ENCODE results near the gene SLC66A2. TPM values are rescaled to one million over a fixed set of nuclear protein-coding genes. Genes with fewer than 3 reads are reported as not detected.
"Not testable (repeated sequence)": the region's sequence is repeated elsewhere in the genome, so short reads cannot be mapped to it uniquely, and the experiment has no call there.

Gene SLC66A2
- total RNA-seq, 1 experiment from 2014 or later = 17.4 TPM

GRCh38 chr18:79868811-79869541 is 82.5 kb downstream of the SLC66A2 start:
- no peak for DNase-seq (ENCODE audit: low spot score)

GRCh38 chr18:79868168-79868784 is 83.2 kb downstream of the SLC66A2 start:
- no peak for DNase-seq (ENCODE audit: low spot score)

GRCh38 chr18:79867666-79868065 is 83.8 kb downstream of the SLC66A2 start:
- DNase-seq (ENCODE audit: low spot score) = no peak

GRCh38 chr18:79866889-79867574 is 84.4 kb downstream of the SLC66A2 start:
- no peak for DNase-seq (ENCODE audit: low spot score)

GRCh38 chr18:79865951-79866350 is 85.5 kb downstream of the SLC66A2 start:
- not testable (repeated sequence) for DNase-seq (ENCODE audit: low spot score)

GRCh38 chr18:79864955-79865354 is 86.5 kb downstream of the SLC66A2 start:
- not testable (repeated sequence) for DNase-seq (ENCODE audit: low spot score)

GRCh38 chr18:79864006-79864725 is 87.3 kb downstream of the SLC66A2 start:
- DNase-seq (ENCODE audit: low spot score) = no peak

GRCh38 chr18:79863161-79864005 is 88.1 kb downstream of the SLC66A2 start:
- DNase-seq (ENCODE audit: low spot score) = no peak

GRCh38 chr18:79862562-79862961 is 88.9 kb downstream of the SLC66A2 start:
- no peak for DNase-seq (ENCODE audit: low spot score)

GRCh38 chr18:79861687-79862086 is 89.8 kb downstream of the SLC66A2 start:
- DNase-seq (ENCODE audit: low spot score) = no peak

- no peak for DNase-seq (ENCODE audit: low spot score)
These were observed 92.1 kb downstream of the SLC66A2 start for GRCh38 chr18:79859314-79859713.

GRCh38 chr18:79857082-79857671 is 94.3 kb downstream of the SLC66A2 start:
- DNase-seq (ENCODE audit: low spot score) = no peak

GRCh38 chr18:79856119-79857007 is 95.1 kb downstream of the SLC66A2 start:
- no peak for DNase-seq (ENCODE audit: low spot score)

- DNase-seq (ENCODE audit: low spot score) = no peak
These were observed 96.1 kb downstream of the SLC66A2 start for GRCh38 chr18:79855147-79855933.

GRCh38 chr18:79853993-79854364 is 97.5 kb downstream of the SLC66A2 start:
- DNase-seq (ENCODE audit: low spot score) = no peak

- no peak for DNase-seq (ENCODE audit: low spot score)
These were observed 98.0 kb downstream of the SLC66A2 start for GRCh38 chr18:79853303-79853992.

GRCh38 chr18:79852561-79853302 is 98.7 kb downstream of the SLC66A2 start:
- no peak for DNase-seq (ENCODE audit: low spot score)

All from H4 (cell line).